GM12874 (cell line): ENCODE measurements around the gene CACNA1D.

ENCODE experiments used
- CTCF ChIP-seq: IDR thresholded peaks from 2 replicates; pipeline ENCODE4 v1.5.1; 2011; ENCODE audit warnings: low read depth, mild to moderate bottlenecking, control low read depth, low read length, moderate library complexity; ENCODE audit not compliant: insufficient read depth

The CACNA1D gene

GRCh38 chr3:53665608-53666425 is 171.4 kb downstream of the CACNA1D start:
- no peak for TF ChIP-seq CTCF

- TF ChIP-seq CTCF, result peak; percentile 39; the same call in 1 of the 2 replicates
These were observed 174.5 kb downstream of the CACNA1D start for GRCh38 chr3:53668872-53669271.

- TF ChIP-seq CTCF, result no peak
These were observed 176.3 kb downstream of the CACNA1D start for GRCh38 chr3:53670721-53671120.

- no peak for TF ChIP-seq CTCF
These were observed 177.0 kb downstream of the CACNA1D start for GRCh38 chr3:53671192-53671960.

GRCh38 chr3:53671961-53672299 is 177.5 kb downstream of the CACNA1D start:
- TF ChIP-seq CTCF, result no peak

GRCh38 chr3:53672981-53673380 is 178.6 kb downstream of the CACNA1D start:
- no peak for TF ChIP-seq CTCF

GRCh38 chr3:53673722-53674350 is 179.4 kb downstream of the CACNA1D start:
- TF ChIP-seq CTCF, result no peak
